GM19035 (cell line): ENCODE measurements around the gene USP21.

Source experiments
- ATAC-seq: cut with Tn5 transposase; IDR thresholded peaks from one replicate; pipeline ENCODE4 v1.9.1; 2021; ENCODE audit not compliant: unreplicated experiment

Gene USP21

DNA sequence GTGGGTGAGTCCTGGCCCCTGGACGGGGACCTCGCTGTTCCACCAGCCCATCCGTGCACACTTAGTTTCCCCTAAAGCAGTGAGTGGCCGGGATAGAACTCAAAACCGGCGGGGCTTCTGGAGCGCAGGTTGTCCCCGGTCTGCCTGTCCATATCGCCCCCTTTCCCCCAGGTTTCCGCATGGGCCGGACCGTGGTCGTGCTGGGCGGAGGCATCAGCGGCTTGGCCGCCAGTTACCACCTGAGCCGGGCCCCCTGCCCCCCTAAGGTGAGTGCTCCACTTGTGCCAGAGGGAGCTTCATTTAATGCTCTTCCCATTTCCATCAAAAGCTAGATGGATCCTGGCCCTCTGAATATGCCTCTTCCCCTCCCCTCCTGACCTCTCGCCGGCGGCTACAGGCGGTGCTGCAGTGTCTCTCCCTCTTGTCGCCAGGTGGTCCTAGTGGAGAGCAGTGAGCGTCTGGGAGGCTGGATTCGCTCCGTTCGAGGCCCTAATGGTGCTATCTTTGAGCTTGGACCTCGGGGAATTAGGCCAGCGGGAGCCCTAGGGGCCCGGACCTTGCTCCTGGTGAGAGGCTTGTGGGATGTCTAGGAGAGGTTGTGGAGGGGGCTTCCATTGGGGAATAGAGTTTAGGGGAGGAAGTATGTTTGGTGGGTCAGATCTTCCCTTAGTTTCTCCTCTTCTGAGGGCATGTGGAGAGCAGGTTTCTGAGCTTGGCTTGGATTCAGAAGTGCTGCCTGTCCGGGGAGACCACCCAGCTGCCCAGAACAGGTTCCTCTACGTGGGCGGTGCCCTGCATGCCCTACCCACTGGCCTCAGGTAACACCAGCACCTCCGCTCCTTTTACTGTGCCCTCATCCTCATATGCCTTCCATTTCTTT, 7.6 kb downstream of the USP21 start:
- peak; percentile 8 for ATAC-seq

- no peak for ATAC-seq
These were observed 9.6 kb downstream of the USP21 start for GRCh38 chr1:161168906-161169305.

DNA sequence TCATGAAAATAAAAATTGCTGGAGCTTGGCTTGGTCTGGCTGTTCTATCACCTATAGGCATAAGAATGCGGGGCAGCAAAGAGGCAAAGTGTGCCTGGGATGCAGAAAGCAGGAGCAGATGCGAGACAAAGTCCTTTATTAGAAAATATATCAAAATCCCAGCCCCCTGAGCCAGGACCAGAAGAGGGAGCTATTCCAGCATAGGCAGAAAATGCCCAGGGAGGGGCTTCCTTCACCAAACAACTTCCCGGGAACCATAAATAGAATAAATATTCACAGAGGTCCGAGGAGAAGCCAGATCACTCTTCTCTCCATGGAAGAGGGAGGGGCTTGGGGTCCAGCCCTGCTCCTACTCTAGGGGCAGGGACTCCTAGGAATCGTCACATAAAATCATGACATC, 11.9 kb downstream of the USP21 start:
- ATAC-seq = no peak

DNA sequence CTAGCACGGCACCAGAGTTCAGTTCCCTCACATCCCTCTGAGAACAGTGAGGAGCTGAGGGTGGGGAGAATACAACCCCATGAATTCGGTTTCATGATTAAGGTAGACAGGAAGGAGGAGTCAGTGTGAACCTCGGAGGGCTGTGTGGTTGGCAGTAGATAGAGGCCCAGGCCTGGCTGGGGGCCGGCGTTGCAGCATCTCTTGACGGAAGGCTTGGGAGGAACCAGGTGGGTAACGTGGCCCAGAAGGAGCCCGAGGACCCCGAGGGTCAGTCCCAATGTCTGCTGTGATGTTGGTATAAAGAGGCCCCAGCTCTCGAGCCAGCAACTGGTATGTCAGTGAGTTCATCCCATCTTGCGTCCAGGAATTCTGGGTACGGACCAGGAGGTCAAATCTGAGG, 12.4 kb downstream of the USP21 start:
- no peak for ATAC-seq

DNA sequence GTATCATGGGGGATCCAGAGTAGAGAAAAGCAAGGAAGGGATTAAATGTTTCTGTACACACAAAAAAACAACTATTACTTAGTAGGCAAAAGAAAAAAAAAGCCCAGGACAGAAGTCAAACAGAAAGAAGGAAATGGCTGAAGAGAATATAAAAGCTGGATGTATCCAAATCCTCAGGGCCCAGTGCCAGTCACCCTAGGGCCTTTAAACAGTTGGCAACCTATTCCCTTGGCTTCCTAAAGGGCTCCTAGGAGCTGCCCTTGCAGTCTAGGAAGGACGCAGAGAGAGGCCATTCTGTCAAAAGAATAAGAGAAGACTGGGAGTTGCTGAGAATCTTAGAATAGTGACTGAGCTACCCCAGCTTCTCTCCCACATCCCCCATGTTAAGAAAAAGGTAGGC, 13.0 kb downstream of the USP21 start:
- ATAC-seq = no peak

GRCh38 chr1:161172776-161173376, 13.6 kb downstream of the USP21 start:
- no peak for ATAC-seq

- ATAC-seq = no peak
These were observed 14.4 kb downstream of the USP21 start for GRCh38 chr1:161173711-161174110.

- ATAC-seq = no peak
These were observed 15.6 kb downstream of the USP21 start for GRCh38 chr1:161174911-161175310.

GRCh38 chr1:161175771-161176453, 16.6 kb downstream of the USP21 start:
- no peak for ATAC-seq

DNA sequence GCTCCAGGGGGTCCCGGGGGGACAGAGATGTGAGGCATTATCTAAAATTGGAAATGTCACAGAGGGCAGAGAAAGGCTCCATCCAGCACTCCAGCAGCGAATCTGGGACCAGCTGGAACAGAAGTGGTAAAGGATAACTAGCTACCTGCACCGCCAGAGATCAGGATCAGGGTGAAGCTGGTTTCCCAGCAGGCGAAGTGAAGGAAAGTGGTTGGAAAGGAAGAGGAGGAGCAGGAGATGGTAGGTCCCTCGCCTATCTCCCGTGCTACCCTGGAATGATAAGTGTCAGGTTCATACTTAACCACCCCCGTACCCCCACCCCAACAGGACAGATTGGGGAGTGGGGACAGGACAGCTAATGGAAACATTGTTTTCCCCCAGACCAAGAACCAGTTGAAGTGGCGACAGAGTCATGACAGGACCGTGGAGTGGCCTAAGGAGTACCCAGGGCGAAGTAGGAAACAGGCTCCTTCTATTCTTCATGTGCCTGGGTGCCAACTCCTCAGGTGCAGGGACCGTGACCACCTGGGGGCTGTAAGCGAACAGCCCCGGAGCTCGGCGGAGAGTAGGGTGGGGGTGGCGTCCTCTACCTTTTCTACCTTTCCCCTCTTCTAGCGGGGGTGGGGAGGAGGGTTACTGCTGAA, 17.3 kb downstream of the USP21 start:
- no peak for ATAC-seq

- peak; percentile 84 for ATAC-seq
These were observed 18.0 kb downstream of the USP21 start, which contains the start of gene B4GALT3 for GRCh38 chr1:161177112-161177935. Gene B4GALT3 (minus strand): TSS chr1:161177507. CDS start chr1:161176060, 1,447 bp downstream.

- ATAC-seq = no peak
These were observed 18.6 kb downstream of the USP21 start for GRCh38 chr1:161177936-161178244.

GRCh38 chr1:161179698-161180097, 20.4 kb downstream of the USP21 start:
- no peak for ATAC-seq

GRCh38 chr1:161180639-161181038, 21.3 kb downstream of the USP21 start:
- no peak for ATAC-seq

- no peak for ATAC-seq
These were observed 22.9 kb downstream of the USP21 start for GRCh38 chr1:161182214-161182613.

GRCh38 chr1:161185282-161185682, 26.0 kb downstream of the USP21 start:
- peak; percentile 73 for ATAC-seq

GRCh38 chr1:161185732-161186311, 26.5 kb downstream of the USP21 start:
- ATAC-seq = peak; percentile 18

DNA sequence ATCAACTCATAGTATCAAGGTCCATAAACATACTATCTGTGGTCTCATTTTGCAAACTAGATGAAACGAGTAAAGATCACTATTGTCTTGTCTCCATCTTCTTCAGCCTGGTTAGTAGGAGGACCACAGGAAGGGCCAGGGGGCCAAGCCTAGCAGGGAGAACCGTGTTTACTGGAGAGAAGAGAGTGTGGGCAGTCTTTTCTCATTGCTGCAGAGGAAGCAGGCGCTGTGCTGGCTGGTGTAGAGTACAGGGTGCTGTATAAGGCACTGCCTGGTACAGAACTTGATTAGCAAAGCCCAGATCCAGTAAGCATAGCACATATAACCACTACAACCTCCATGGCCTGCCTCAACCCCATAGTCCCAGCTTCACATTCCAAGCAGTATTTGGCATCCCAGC, 28.0 kb downstream of the USP21 start:
- no peak for ATAC-seq

DNA sequence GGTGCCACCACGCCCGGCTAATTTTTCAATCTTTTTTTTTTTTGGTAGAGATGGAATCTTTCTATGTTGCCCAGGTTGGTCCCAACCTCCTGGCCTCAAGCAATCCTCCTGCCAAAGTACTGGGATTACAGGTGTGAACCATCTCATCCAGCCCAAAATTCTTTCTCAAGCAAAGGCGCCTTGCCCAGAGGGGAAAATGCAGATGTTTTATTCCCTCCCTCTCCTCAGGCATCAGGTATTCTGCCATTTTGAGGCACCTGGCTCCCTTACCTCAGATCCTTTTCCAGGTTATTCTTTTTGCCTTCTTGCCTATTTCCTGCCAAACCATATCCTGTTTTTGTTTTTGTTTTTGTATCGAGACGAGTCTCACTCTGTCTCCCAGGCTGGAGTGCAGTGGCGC, 29.1 kb downstream of the USP21 start:
- ATAC-seq = no peak

DNA sequence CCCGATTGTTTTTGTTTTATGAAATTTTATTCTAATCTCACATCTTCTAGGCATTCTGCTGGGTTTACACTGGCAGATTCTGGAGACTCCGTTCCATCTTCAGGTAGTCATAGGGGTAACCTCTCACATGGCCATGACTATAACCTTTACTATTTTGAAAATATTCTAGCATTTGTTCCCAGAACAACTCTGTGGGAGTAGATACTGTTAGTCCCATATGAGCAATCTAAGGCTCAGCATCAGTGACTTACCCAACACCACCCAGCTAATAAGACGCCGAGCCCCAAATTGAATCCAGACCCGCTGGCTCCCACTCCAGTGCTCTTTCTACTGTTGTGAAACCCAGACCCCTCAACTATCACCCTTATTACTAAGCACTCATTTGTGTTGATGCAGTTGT, 29.7 kb downstream of the USP21 start:
- no peak for ATAC-seq
